GM18505 (cell line): ENCODE measurements around the gene RBBP7.

Experiments used
- ATAC-seq: cut with Tn5 transposase; IDR thresholded peaks from one replicate; pipeline ENCODE4 v1.9.1; 2021; ENCODE audit not compliant: unreplicated experiment
- POLR2A ChIP-seq: IDR thresholded peaks from 4 replicates; pipeline ENCODE4 v1.6.1; 2011; ENCODE audit warnings: borderline replicate concordance; ENCODE audit not compliant: insufficient read depth, insufficient read length; ENCODE audit errors: extremely low read depth

RBBP7 gene

GRCh38 chrX:16822723-16823122 is 47.4 kb downstream of the RBBP7 start:
- no peak for ATAC-seq

GRCh38 chrX:16819634-16820033 is 50.5 kb downstream of the RBBP7 start:
- no peak for TF ChIP-seq POLR2A
- no peak for ATAC-seq

More at GRCh38 chrX:16822723-16823122, 47.4 kb downstream of the RBBP7 start:
- TF ChIP-seq POLR2A: no peak

- TF ChIP-seq POLR2A: no peak
- ATAC-seq: no peak
These were observed 55.6 kb downstream of the RBBP7 start for GRCh38 chrX:16814597-16814996.

GRCh38 chrX:16807976-16808542 is 62.1 kb downstream of the RBBP7 start:
- no peak for TF ChIP-seq POLR2A
- ATAC-seq: no peak

- TF ChIP-seq POLR2A: no peak
- no peak for ATAC-seq
These were observed 62.6 kb downstream of the RBBP7 start for GRCh38 chrX:16807548-16807947.

- ATAC-seq: peak; percentile 88
- TF ChIP-seq POLR2A: no peak
These were observed 65.2 kb downstream of the RBBP7 start for GRCh38 chrX:16804923-16805464.

GRCh38 chrX:16797841-16798240 is 72.3 kb downstream of the RBBP7 start:
- no peak for TF ChIP-seq POLR2A
- no peak for ATAC-seq

GRCh38 chrX:16797358-16797757 is 72.8 kb downstream of the RBBP7 start:
- no peak for ATAC-seq

GRCh38 chrX:16796298-16796697 is 73.9 kb downstream of the RBBP7 start:
- no peak for ATAC-seq

More at GRCh38 chrX:16797358-16797757, 72.8 kb downstream of the RBBP7 start:
- TF ChIP-seq POLR2A: no peak

More at GRCh38 chrX:16796298-16796697, 73.9 kb downstream of the RBBP7 start:
- no peak for TF ChIP-seq POLR2A
